CD4-positive, alpha-beta T cell treated with Interleukin-4 for 4 hours (primary cell): ENCODE results near the gene DOCK10.

Experiments used
- DNase-seq: peaks from one replicate; pipeline ENCODE4 v3.0.0-alpha.2; 2020

DOCK10 gene

DNA sequence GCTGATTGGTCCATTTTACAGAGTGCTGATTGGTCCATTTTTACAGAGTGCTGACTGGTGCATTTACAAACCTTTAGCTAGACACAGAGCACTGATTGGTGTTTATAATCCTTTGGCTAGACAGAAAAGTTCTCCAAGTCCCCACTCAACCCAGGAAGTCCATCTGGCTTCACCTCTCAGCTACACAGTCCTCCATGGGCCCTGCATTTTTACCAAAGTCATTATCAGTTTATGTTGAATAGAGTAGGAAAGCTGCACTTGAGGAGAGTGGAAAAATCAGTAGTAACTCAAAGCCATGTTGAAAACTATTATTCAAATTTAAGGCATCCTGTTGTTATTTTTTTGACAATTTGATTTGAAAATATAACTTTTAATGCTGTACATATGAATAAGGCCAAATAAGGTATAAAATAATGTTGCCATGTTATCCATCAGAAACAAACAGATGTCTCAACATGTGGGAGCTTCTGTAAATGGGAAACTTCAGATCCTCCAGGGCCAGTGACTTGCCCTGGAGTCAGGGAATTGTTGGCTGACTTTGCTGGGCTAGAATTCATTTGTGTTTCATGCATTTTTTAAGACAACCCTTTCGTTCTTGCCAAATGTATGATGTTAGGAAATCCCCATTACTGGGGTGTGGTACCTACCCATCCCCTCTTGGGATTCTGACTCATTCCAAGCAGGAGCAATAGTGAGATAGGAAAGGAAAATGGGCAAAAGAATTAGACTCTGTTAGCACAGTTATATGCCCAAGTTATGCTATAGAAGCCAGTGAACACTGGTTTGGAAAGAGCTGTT lies 288.3 kb downstream of the DOCK10 start:
- no peak for DNase-seq

DNA sequence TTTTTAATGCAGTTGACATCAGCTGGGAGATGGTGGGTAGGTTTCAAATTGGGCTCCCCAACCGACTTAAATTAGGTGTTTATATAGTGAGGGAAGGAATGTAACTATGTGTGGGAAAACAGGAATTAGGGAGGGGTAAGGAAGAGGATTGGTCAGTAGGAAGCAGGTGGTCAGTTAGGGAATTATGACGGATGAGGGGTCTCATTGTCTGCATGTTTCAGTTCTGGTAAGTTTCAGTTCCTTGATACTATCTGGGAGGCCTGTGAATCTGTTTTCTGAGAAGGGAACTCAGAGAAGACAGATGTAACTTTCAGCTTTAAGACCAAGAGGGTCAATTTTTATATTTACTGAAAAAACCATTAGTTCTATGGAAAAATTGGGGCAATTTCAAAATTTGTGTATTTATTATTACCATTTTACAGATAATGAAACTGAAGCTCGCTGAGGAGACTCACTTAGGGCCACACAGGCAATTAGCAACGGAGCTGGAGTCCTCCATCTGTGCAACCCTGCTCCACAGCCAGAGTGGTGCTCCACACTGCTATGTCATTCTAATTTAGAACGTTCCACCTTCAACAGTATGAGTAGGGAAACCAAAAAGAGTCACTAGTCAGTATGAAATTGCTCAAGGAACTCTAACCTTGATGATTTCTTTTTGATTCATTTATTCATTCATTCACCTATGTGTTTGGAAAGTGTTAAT lies 290.1 kb downstream of the DOCK10 start:
- no peak for DNase-seq

- DNase-seq = no peak
Observed at GRCh38 chr2:224749136-224749535, 293.1 kb downstream of the DOCK10 start.

DNA sequence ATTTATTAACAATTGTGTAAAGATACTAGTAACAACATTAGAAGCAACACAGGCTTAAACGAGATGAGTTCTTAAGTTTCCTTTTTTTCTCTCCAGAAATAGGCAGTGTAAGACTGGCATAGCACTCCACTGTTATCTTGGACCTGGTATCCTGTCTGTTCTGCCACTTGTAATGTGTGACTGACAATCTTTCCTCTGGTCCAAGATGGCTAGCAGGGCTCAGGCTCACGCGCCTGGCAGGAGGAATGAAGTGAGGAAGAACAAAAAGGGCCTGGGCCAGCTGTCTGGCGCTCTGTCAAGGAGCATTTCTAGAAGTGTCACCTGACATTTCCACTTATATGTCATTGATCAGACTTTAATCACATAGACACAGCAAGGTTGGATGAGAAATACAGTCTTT lies 294.5 kb downstream of the DOCK10 start:
- DNase-seq = no peak

DNA sequence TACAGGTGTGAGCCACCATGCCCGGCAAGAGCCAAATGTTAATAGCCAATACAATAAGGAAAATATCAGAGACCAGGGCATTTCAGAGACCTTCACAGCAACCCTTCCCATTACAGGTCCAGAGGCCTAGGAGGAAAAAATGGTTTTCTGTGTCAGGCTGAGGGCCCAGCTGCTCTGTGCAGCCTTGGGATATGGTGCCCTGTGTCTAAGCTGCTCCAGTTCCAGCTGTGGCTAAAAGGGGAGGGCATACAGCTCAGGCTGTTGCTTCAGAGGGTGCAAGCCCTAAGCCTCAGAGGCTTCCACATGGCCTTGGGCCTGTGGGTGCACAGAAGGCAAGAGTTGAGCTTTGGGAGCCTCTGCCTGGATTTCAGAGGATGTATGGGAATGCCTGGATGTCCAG lies 306.0 kb downstream of the DOCK10 start:
- DNase-seq = no peak

GRCh38 chr2:224734949-224735348 lies 307.3 kb downstream of the DOCK10 start:
- DNase-seq = no peak

DNA sequence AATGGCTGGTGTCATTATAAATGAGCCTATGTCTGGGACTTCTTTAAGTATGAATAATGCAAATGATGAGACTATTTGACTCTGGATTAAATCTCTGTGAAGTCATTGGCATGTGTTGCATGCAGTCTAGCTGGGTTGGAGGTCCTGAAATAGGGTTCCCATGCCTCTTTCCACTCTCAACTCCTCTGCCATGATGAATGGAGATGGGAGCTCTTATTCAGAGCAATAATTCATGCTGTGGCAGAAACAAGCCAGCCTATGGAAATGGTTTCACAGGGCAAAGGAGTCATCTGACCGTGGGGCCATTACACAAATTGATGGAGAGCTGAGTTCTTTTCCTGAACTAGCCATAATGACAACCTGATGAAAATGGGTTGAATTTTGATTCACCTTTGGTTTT lies 310.6 kb downstream of the DOCK10 start:
- no peak for DNase-seq

GRCh38 chr2:224729435-224729834 lies 312.8 kb downstream of the DOCK10 start:
- DNase-seq = no peak

GRCh38 chr2:224724331-224724730 lies 317.9 kb downstream of the DOCK10 start:
- no peak for DNase-seq

- DNase-seq = no peak
Observed at GRCh38 chr2:224723586-224724217, 318.6 kb downstream of the DOCK10 start.

DNA sequence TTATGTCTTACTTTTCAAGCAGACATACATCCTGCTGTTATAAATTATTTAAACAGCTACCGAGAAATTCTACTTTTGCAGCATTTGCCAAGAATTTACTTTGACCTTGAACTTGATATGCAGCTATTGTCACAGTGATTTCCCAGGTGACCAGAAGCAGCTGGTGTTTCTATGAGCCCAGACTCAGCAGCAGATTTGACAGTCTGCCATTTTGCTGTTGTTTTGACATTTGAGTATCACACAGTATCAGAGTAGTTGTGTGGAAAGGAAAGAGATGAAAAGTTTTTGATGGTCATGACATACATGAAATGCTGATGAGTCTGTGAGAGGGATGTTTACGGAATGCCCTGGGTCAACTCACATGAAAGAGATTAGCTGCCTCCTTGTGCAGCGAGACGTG lies 319.5 kb downstream of the DOCK10 start:
- DNase-seq = no peak

DNA sequence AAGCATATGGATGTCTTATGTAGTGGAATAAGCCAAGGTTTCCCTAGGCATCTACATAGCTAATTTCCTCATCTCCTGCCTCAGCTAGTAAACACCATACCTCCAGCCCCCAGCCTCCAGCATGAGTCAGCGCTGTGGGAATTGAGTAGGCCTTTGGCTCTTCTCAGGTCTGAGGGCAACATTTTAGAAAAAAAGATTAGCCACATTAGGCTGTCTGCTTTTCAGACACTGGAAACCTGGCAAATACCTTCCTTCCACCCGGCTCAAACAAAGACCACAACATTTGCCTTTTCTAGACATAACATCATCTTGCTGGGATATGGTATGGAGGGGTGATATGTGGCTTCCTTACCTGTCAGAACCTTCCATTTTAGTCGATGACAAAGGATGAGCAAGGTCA lies 320.0 kb downstream of the DOCK10 start:
- no peak for DNase-seq

DNA sequence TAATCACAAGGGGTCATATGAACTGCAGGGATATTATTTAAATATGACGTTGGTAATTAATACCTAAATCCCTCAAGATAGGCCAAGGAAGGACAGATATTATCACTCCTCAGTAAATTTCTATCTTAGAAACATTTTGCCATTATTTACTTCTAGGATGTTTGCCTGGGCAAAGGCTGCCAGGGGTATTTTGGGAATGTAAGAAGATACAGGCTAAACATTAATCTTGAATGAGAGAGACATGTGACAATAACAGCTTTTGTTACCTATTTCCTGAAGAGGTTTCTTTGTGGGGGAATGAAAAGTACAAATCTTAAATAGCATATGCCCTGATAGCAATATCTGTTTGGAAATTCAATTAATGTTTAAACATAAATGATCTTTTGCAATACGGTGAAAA lies 325.3 kb downstream of the DOCK10 start:
- DNase-seq = no peak

DNA sequence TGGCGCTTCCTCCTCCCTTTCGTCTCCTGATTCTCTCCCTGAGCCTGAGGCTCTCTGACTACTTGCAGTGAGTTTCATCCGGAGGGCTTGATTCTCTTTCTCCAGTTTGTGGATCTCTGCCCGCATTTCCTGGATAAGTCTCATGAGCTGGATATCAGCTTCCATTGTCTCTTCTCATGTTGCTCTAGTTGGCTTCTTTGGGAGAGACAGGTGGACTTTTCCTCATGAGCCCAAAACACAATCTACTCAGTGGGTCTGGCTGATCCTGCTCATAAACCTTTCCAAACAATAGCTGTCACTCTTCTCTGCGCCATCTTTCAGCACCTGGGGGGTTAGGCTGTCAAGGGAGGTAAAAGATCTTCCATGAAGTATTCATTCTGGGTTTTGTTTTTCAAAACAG lies 326.1 kb downstream of the DOCK10 start, which contains the start of gene CCDC195:
Gene CCDC195, minus strand, starts transcription at position 165 of the 400 bp plus-strand sequence. Its CDS starts 0 bp downstream, at position 165.
- no peak for DNase-seq
